Endodermal cell (in vitro differentiated cells): Measurements from ENCODE around the gene TRPM4. TPM values are rescaled to one million over a fixed set of nuclear protein-coding genes. Genes with fewer than 3 reads are reported as not detected.
"Not testable (repeated sequence)": the region's sequence is repeated elsewhere in the genome, so short reads cannot be mapped to it uniquely, and the experiment has no call there.

ENCODE experiments used
- DNase-seq: peaks from one replicate; pipeline ENCODE4 v3.0.0-alpha.2; 2017
- H3K27ac ChIP-seq: 2 replicates; pipeline ENCODE4 v1.5.1; 2013; ENCODE audit warnings: mild to moderate bottlenecking, low read depth, low read length, moderate library complexity
- H3K27me3 ChIP-seq: 2 replicates; pipeline ENCODE4 v1.6.1; 2013; ENCODE audit warnings: mild to moderate bottlenecking, low read length, moderate library complexity; ENCODE audit not compliant: insufficient read depth, control insufficient read depth, poor library complexity, severe bottlenecking
- H3K36me3 ChIP-seq: 2 replicates; pipeline ENCODE4 v1.7.0; 2013; ENCODE audit warnings: mild to moderate bottlenecking, low read length, moderate library complexity; ENCODE audit not compliant: control insufficient read depth, insufficient read depth
- H3K4me1 ChIP-seq: one replicate; pipeline ENCODE4 v1.7.0; 2013; ENCODE audit warnings: low read length; ENCODE audit not compliant: control insufficient read depth, insufficient read depth
- H3K4me3 ChIP-seq: 2 replicates; pipeline ENCODE4 v1.5.1; 2013; ENCODE audit warnings: mild to moderate bottlenecking, low read length, moderate library complexity
- H3K9ac ChIP-seq: 2 replicates; pipeline ENCODE4 v1.6.1; 2013; ENCODE audit warnings: mild to moderate bottlenecking, low read length, moderate library complexity; ENCODE audit not compliant: poor library complexity, severe bottlenecking; ENCODE audit errors: extremely low read depth
- H3K9me3 ChIP-seq: 2 replicates; pipeline ENCODE4 v1.6.1; 2013; ENCODE audit warnings: mild to moderate bottlenecking, low read length, moderate library complexity; ENCODE audit not compliant: control insufficient read depth
- H3K27ac Mint-ChIP-seq: 2 replicates; pipeline ENCODE4 v1.8.0; 2020; ENCODE audit warnings: mixed read lengths
- H3K27me3 Mint-ChIP-seq: 2 replicates; pipeline ENCODE4 v1.8.0; 2021; ENCODE audit warnings: mild to moderate bottlenecking, mixed read lengths; ENCODE audit not compliant: insufficient read depth
- H3K36me3 Mint-ChIP-seq: 2 replicates; pipeline ENCODE4 v1.8.0; 2020; ENCODE audit warnings: low read depth, mixed read lengths
- H3K4me1 Mint-ChIP-seq: 2 replicates; pipeline ENCODE4 v1.8.0; 2020; ENCODE audit warnings: mixed read lengths
- H3K4me3 Mint-ChIP-seq: 2 replicates; pipeline ENCODE4 v1.8.0; 2020; ENCODE audit warnings: mild to moderate bottlenecking, moderate library complexity, mixed read lengths
- H3K9me3 Mint-ChIP-seq: 2 replicates; pipeline ENCODE4 v1.8.0; 2020; ENCODE audit warnings: mild to moderate bottlenecking, mixed read lengths
- CTCF ChIP-seq: fragments of 200-600 bp; sonication (generic); conservative IDR thresholded peaks from 2 replicates; pipeline ENCODE4 v1.5.0; 2021; ENCODE audit warnings: antibody characterized with exemption, mild to moderate bottlenecking
- WGBS, 2 experiments: methylation state at CpG; one replicate each; pipeline versions ENCODE4 v1.1.5 to v1.1.7; 2013; ENCODE audit warnings: missing lambda C conversion rate in 2 of 2, mixed read lengths in 1 of 2; ENCODE audit not compliant: insufficient coverage in 1 of 2, insufficient read length in 1 of 2; 5-methylcytosine and 5-hydroxymethylcytosine counted together
- total RNA-seq, 2 donors: library from RNA; stranded (reverse); fragmentation: NEBNext Ultra II Directional in 1 of 2; extraction: Animal tissue kit (Norgen Biotek cat#: 25700) in 1 of 2; gene quantifications; 2 replicates in 1 of 2; 3 replicates in 1 of 2; pipeline ENCODE4 v1.2.1, GENCODE V29; 2021

Gene TRPM4
- total RNA-seq, 2 donors from 2014 or later: 22.0 to 33.3 TPM

- no peaks in the 10 kb centered on the region for H3K36me3 Mint-ChIP-seq
- 87 to 100% methylated on average over 1 to 3 of the region's 4 CpGs for WGBS, 2 experiments
- Histone ChIP-seq H3K27ac (no peak overlapping the region), H3K4me1 (no peaks in the 10 kb centered on the region), H3K9ac (no peak overlapping the region), H3K27me3 (peaks cover 9% of the 10 kb centered on the region), H3K36me3 (no peaks in the 10 kb centered on the region), H3K4me3 (no peak overlapping the region), H3K9me3 (no peaks in the 10 kb centered on the region)
- no peaks in the 10 kb centered on the region for H3K9me3 Mint-ChIP-seq
- H3K4me3 Mint-ChIP-seq: no peak overlapping the region
- no peak for TF ChIP-seq CTCF
- peaks cover 62% of the 10 kb centered on the region for H3K27me3 Mint-ChIP-seq
- peaks cover 2% of the 10 kb centered on the region for H3K4me1 Mint-ChIP-seq
- DNase-seq: no peak
- no peak overlapping the region for H3K27ac Mint-ChIP-seq
Measured at GRCh38 chr19:49126575-49126974, 31.0 kb upstream of the TRPM4 start.

- H3K4me3 ChIP-seq: peak overlapping the region; percentile 72
- H3K9me3 Mint-ChIP-seq, H3K36me3 ChIP-seq, DNase-seq, H3K27me3 ChIP-seq, H3K4me3 Mint-ChIP-seq, H3K9ac ChIP-seq, H3K27ac ChIP-seq, H3K27ac Mint-ChIP-seq, H3K4me1 Mint-ChIP-seq, H3K36me3 Mint-ChIP-seq, H3K4me1 ChIP-seq, H3K9me3 ChIP-seq: not testable (repeated sequence)
- WGBS, 2 experiments: 97 to 98% methylated on average over 7 to 12 of the region's 12 CpGs
- H3K27me3 Mint-ChIP-seq: peaks cover 57% of the 10 kb centered on the region
Measured at GRCh38 chr19:49127225-49127624, 30.4 kb upstream of the TRPM4 start.

DNA sequence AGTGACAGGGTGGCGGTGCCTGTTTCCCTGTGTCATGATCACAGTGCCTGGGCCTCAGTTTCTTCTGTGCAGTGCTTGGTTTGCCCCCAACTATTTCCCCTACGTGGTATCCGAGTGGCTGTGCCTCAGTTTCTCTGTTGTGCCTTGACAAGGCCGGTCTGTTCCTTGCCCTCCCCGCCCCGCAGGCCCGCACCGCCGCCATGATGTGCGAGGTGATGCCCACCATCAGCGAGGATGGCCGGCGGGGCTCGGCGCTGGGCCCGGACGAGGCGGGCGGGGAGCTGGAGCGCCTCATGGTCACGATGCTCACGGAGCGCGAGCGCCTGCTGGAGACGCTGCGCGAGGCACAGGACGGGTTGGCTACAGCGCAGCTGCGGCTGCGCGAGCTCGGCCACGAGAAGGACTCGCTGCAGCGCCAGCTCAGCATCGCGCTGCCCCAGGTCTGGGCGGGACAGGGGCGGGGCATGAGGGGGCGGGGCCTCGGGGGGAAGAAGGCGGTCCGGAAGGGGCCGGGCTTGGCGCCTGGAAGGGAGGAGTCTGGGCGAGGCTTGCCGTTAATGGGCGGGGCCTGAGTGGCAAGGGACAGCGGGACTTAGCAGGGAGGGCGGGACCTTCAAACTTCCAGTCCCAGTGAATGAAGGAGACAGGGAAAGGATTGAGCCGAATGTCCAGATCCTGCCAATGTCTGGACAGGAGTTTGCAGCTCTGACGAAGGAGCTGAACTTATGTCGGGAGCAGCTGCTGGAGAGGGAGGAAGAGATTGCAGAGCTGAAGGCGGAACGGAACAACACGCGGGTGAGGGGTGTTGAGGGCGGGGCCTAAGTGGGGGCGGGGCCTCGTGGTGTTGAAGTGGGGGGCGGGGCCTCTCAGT lies 29.7 kb upstream of the TRPM4 start:
- no peaks in the 10 kb centered on the region for H3K9me3 ChIP-seq
- peak overlapping the region; percentile 75 for H3K27ac Mint-ChIP-seq
- 5 to 11% methylated on average over 18 to 62 of the region's 63 CpGs for WGBS, 2 experiments
- H3K4me1 ChIP-seq: no peaks in the 10 kb centered on the region
- peak overlapping the region; percentile 44 for H3K4me3 Mint-ChIP-seq
- H3K27me3 ChIP-seq: no peaks in the 10 kb centered on the region
- peak; percentile 99 for DNase-seq
- peaks cover 51% of the 10 kb centered on the region for H3K27me3 Mint-ChIP-seq
- H3K9ac ChIP-seq: no peak overlapping the region
- no peaks in the 10 kb centered on the region for H3K9me3 Mint-ChIP-seq
- peak overlapping the region; percentile 83 for H3K4me3 ChIP-seq
- H3K36me3 ChIP-seq: no peaks in the 10 kb centered on the region
- peaks cover 5% of the 10 kb centered on the region for H3K4me1 Mint-ChIP-seq
- H3K27ac ChIP-seq: no peak overlapping the region
- TF ChIP-seq CTCF: peak; percentile 34
- no peaks in the 10 kb centered on the region for H3K36me3 Mint-ChIP-seq
